GM10266 (cell line): ENCODE measurements around the gene PDXK.

Experiments
- DNase-seq: peaks from one replicate; pipeline ENCODE4 v3.0.0; 2012; ENCODE audit errors: extremely low spot score
- CTCF ChIP-seq: IDR thresholded peaks from 2 replicates; pipeline ENCODE4 v1.5.1; 2012; ENCODE audit warnings: mild to moderate bottlenecking, low read depth; ENCODE audit not compliant: control insufficient read depth, insufficient read depth; ENCODE audit errors: missing control alignments

Gene PDXK

GRCh38 chr21:43767498-43767983, 48.6 kb downstream of the PDXK start:
- no peak for TF ChIP-seq CTCF
- no peak for DNase-seq

GRCh38 chr21:43767984-43768867, 49.3 kb downstream of the PDXK start:
- no peak for TF ChIP-seq CTCF
- DNase-seq: no peak

GRCh38 chr21:43768868-43769167, 49.9 kb downstream of the PDXK start:
- no peak for DNase-seq
- TF ChIP-seq CTCF: no peak

- no peak for TF ChIP-seq CTCF
- DNase-seq: no peak
These were observed 50.5 kb downstream of the PDXK start for GRCh38 chr21:43769325-43769958.

GRCh38 chr21:43770066-43770655, 51.2 kb downstream of the PDXK start:
- no peak for DNase-seq
- no peak for TF ChIP-seq CTCF

- no peak for DNase-seq
- no peak for TF ChIP-seq CTCF
These were observed 52.3 kb downstream of the PDXK start for GRCh38 chr21:43771199-43771675.
